Superior temporal gyrus (tissue), 1 donor: ENCODE measurements around the gene PLXDC1.
A peak's percentile ranks its signal among the peaks of the same experiment; 100 is the strongest.

ENCODE experiments used
- DNase-seq: peaks from one replicate; pipeline ENCODE4 v3.0.0-alpha.2; 2016; ENCODE audit errors: extremely low spot score

Gene PLXDC1

GRCh38 chr17:39096508-39097149, 54.8 kb downstream of the PLXDC1 start:
- no peak for DNase-seq

- DNase-seq, result no peak
Observed at GRCh38 chr17:39095309-39095686, 56.1 kb downstream of the PLXDC1 start.

- no peak for DNase-seq
Observed at GRCh38 chr17:39094607-39095308, 56.7 kb downstream of the PLXDC1 start.

- DNase-seq, result no peak
Observed at GRCh38 chr17:39092692-39093230, 58.7 kb downstream of the PLXDC1 start.

DNA sequence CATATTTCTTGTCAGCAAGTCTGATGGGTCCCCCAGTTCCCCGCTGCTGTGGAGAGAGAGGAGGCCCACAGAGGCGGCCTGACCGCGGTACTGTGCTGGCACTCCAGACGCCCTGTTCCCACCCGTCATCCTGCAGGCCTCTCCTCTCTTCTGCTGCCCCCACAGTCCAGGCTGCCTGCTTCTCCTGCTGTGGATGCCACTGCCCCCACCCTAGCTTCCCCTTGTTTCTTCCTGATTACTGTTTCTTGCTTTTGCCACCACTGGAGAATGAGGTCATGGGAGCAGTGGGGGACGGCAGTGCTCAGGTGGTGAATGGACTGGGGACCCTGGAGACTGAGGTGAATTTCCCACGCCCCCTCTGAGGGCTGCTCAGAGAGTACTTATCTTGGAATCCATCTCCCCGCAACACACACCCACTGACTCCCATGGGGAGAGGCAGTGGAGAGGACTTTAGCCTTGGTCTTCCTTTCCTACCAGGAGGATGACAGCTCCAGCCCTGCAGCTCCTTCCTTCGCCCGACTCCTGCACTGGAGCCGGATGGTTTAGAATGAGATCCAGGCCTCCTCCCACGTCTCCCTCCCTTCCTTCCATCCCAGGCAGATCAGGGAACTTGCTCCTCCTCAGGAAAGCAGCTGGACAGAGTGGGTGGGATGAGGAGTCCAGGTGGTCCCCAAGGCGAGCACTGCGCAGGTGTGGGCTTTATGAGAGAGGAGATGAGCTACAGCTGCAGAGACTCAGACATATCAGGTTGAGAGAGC, 60.4 kb downstream of the PLXDC1 start:
- no peak for DNase-seq

- DNase-seq, result no peak
Observed at GRCh38 chr17:39090400-39090799, 61.0 kb downstream of the PLXDC1 start.

DNA sequence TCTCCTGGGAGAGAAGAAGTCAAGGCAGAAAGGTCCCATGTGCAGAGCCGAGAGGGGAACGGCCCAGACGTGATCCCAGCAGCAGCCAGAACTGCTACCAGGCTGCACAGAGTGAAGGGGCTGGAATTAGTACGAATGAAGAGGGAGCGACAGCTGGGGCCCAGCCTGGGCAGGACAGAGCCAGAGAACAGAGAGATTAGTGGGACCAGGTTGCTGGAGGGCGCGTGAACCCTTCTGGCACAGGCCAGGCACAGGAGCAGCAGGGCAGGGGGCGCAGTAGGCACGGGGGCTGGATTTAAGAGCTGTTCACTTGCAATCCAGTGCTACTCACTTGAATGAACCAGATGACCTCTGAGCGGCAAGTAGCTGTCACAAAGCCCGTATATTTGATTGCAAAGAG, 66.9 kb downstream of the PLXDC1 start:
- DNase-seq, result no peak

- DNase-seq, result no peak
Observed at GRCh38 chr17:39083270-39083669, 68.2 kb downstream of the PLXDC1 start.

DNA sequence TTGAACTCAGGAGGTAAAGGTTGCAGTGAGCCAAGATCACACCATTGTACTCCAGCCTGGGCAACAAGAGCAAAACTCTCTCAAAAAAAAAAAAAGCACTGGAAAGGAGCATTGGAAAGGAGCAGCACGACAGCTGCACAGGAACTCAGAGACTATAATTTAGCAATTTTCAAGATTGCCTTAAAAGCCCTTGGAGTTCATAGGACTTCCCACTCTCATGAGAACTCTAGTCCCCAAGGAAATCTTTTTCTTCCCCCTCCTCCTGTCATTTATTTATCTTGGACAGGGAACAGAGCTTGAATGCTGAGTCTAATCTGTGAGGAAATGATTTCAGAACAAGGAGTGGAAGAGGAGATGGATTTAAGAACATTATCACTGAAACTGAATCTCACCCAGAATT, 69.0 kb downstream of the PLXDC1 start:
- DNase-seq, result no peak

- no peak for DNase-seq
Observed at GRCh38 chr17:39081851-39082250, 69.6 kb downstream of the PLXDC1 start.

DNA sequence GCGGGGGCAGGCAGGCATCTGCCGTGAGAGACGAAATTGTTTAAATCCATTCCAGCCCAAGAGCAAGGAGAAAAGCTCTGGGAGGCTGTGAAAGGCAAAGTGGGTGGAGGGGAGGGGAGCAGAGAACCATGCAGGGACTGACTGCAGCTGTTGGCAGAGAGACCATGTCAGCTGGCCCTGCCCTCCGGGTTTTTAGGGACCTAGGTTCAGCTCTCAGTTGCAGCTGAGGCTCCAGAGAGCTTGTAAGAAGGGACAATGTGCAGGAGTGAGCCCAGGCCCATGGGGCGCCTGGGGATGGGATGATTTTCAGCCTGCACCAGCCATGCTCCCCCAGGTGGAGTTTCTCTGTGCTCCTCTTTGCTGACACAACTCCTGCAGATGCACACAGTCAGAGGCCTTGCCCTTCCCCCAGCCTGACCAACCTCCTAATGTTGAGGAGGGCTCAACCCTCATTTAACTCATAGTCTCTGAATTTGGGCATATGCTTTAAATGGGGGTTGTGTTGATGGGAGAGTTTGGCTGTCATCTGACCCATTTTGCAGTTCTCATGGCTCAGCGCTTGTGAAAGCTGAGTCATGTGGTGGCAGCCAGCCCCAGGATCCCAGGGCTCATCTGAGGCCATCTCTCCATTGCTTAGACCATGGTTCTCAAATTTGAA, 70.9 kb downstream of the PLXDC1 start:
- DNase-seq, result no peak

DNA sequence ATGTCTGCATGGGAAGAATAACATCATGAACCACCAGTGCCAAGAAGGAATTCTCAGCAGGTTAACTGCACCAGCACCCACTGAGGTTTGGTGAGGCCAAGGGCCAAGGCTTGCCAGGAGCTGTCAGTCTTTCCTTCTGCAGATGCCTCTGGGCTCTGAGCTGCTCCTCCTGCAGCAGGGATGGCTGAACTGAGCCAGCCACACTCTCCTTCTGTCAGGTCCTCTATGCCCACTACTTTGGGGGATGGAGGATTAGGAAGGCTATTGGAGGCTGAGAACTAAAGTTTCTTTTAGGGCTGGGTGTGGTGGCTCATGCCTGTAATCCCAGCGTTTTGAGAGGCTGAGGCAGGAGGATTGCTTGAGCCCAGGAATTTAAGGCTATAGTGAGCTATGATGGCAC, 71.6 kb downstream of the PLXDC1 start:
- no peak for DNase-seq

GRCh38 chr17:39077866-39078265, 73.6 kb downstream of the PLXDC1 start:
- DNase-seq, result no peak

DNA sequence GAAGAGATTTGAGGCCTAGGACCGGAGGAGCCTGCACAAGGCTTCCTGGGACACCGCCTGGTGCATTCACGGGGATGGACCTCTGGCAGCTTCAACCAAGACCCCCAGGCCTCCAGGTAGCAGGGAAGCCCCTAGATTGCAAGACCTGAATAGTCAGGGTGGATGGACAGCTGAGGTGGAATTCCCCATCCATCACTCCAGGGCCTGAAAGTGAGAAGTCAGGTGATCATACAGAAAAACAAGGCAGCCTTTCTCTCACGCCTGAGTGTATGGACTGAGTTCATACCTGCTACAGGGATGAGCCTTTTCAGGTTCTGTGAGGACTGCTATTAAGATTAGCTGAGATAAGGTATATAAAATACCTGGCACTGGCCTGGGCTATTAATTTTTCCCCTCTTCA, 74.2 kb downstream of the PLXDC1 start:
- DNase-seq, result no peak

DNA sequence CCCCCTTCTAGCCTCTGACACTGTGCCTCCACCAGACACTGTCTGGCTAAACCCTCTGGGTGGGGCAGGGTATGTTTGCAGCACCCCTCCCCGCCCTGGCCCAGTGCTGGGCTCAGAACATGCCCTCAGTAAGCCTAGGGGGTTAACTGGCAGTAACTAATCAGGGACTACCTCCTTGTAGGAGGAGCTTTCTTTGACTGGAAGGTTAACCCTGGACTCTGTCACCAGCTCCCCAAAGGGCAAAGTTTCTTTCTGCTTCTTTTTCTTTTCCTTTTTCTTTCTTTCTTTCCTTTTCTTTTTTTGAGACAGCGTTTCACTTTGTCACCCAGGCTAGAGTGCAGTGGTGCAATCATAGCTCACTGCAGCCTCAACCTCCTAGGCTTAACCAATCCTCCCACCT, 76.8 kb downstream of the PLXDC1 start:
- DNase-seq, result no peak

DNA sequence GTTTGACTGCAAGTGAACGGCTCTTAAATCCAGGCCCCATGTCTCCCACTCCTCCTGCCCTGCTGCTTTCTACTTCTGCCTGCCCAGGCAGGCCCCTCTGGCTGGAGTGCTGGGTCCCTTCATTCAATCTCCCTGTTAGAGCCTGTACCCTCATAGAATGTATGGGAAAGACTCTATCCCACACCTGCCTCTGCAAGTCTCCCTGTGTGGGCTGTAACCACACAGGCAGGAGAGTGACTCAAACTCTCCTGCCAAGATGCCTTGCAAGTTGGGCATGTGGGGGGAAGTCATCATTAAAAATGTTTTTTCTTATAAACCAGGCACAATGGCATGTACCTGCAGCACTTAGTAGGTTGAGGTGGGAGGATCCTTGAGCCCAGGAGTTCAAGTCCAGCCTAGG, 77.5 kb downstream of the PLXDC1 start:
- no peak for DNase-seq

GRCh38 chr17:39073353-39073752, 78.1 kb downstream of the PLXDC1 start:
- no peak for DNase-seq

DNA sequence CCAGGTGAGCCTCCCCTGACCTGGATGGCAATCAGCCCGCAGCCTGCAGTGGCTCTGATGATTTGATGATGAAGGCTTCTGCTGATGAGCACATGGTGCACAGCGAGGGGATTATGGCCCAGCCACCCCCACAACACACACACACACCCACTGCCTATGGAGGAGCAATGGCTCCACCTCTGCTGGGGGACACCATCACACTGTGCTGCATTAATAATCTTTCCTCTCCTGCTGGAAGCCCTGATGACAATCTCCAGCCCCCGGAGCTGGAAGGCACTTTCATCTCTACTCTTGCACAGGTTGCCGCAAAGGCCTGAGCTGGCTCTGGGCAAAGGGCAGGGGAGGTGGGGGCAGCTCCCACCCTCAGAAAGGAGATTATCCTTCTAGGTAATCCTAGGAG, 79.9 kb downstream of the PLXDC1 start:
- no peak for DNase-seq

- DNase-seq, result peak; percentile 59
Observed at GRCh38 chr17:39069114-39069756, 82.2 kb downstream of the PLXDC1 start.

GRCh38 chr17:39064819-39065218, 86.6 kb downstream of the PLXDC1 start:
- no peak for DNase-seq

DNA sequence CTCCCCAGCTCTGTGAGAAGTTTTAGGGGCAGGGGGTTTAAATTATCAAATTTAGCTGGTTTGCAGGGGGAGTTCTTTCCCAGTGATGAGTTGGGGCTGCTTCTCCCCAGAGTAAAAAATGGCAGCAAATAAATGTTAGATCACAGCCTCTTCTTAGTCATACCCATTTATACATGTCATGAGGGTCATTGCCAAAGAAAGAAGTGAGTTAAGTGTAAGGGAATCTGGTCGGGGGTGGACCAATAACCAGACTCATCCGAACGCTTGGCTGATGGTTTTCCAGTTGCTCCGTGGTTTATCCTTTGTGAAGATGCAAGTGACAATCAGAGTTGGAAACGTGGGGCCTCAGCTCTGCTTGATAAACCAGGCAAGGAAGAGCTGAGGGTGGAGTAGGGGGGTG, 87.1 kb downstream of the PLXDC1 start:
- DNase-seq, result no peak

GRCh38 chr17:39063681-39064069, 87.8 kb downstream of the PLXDC1 start:
- DNase-seq, result no peak
